Measurements from ENCODE around the gene BLOC1S4.

The BLOC1S4 gene

GRCh38 chr4:6718932-6719610 is 3.1 kb downstream of the BLOC1S4 start:
- Mint-ChIP-seq H3K27ac (peak overlapping the region in 1 of 3 experiments; percentile 0), H3K27me3 (ENCODE audit: low read depth) (peaks cover 10% of the 10 kb centered on the region), H3K4me3 (peak overlapping the region; percentile 62 to 81 (median 65)), H3K9me3 (no peaks in the 10 kb centered on the region), H3K4me1 (peaks cover 18% of the 10 kb centered on the region), H3K36me3 (ENCODE audit: low read depth) (no peaks in the 10 kb centered on the region)
- TF ChIP-seq CTCF (IDR thresholded peaks at IDR 0.05; ENCODE audit: unreplicated experiment in 3 of 3): no peak

GRCh38 chr4:6719611-6720179 is 3.7 kb downstream of the BLOC1S4 start:
- peaks cover 4% of the 10 kb centered on the region for H3K27me3 Mint-ChIP-seq (ENCODE audit: low read depth)
- H3K27ac Mint-ChIP-seq: peak overlapping the region in 1 of 3 experiments; percentile 0
- H3K4me1 Mint-ChIP-seq: peaks cover 18% of the 10 kb centered on the region
- H3K4me3 Mint-ChIP-seq: no peak overlapping the region
- no peak for TF ChIP-seq CTCF (IDR thresholded peaks at IDR 0.05; ENCODE audit: unreplicated experiment in 3 of 3)
- no peaks in the 10 kb centered on the region for H3K9me3 Mint-ChIP-seq
- no peaks in the 10 kb centered on the region for H3K36me3 Mint-ChIP-seq (ENCODE audit: low read depth)

- Mint-ChIP-seq H3K27ac (peak overlapping the region in 1 of 3 experiments; percentile 10), H3K4me3 (peak overlapping the region; percentile 67 to 78 (median 68))
Observed at GRCh38 chr4:6720202-6720699, 4.3 kb downstream of the BLOC1S4 start.

GRCh38 chr4:6721121-6721520 is 5.1 kb downstream of the BLOC1S4 start:
- Mint-ChIP-seq H3K27me3 (ENCODE audit: low read depth) (no peaks in the 10 kb centered on the region), H3K9me3 (no peaks in the 10 kb centered on the region), H3K4me3 (no peak overlapping the region), H3K4me1 (peaks cover 12% of the 10 kb centered on the region), H3K36me3 (ENCODE audit: low read depth) (no peaks in the 10 kb centered on the region), H3K27ac (no peak overlapping the region)
- TF ChIP-seq CTCF (IDR thresholded peaks at IDR 0.05; ENCODE audit: unreplicated experiment in 3 of 3): no peak

More at GRCh38 chr4:6720202-6720699, 4.3 kb downstream of the BLOC1S4 start:
- H3K4me1 Mint-ChIP-seq: peaks cover 18% of the 10 kb centered on the region
- H3K9me3 Mint-ChIP-seq: no peaks in the 10 kb centered on the region
- no peaks in the 10 kb centered on the region for H3K36me3 Mint-ChIP-seq (ENCODE audit: low read depth)
- peak; percentile 91 to 97 (median 96) for TF ChIP-seq CTCF (IDR thresholded peaks at IDR 0.05; ENCODE audit: unreplicated experiment in 3 of 3)
- no peaks in the 10 kb centered on the region for H3K27me3 Mint-ChIP-seq (ENCODE audit: low read depth)

- Mint-ChIP-seq H3K4me1 (peaks cover 19% of the 10 kb centered on the region), H3K4me3 (no peak overlapping the region), H3K36me3 (ENCODE audit: low read depth) (no peaks in the 10 kb centered on the region), H3K27ac (no peak overlapping the region), H3K9me3 (no peaks in the 10 kb centered on the region), H3K27me3 (ENCODE audit: low read depth) (no peaks in the 10 kb centered on the region)
- no peak for TF ChIP-seq CTCF (IDR thresholded peaks at IDR 0.05; ENCODE audit: unreplicated experiment in 3 of 3)
Observed at GRCh38 chr4:6722891-6723290, 6.9 kb downstream of the BLOC1S4 start.
